K562 (cell line): ENCODE data around the gene PGAP2. TPM values are rescaled to one million over a fixed set of nuclear protein-coding genes. Genes with fewer than 3 reads are reported as not detected.

Experiments used
- BDP1 ChIP-seq: IDR thresholded peaks from 3 replicates; pipeline ENCODE4 v1.6.1; 2011; ENCODE audit not compliant: insufficient read length, insufficient read depth
- CEBPB ChIP-seq: fragments of 450-650 bp; IDR thresholded peaks from 2 replicates; pipeline ENCODE4 v1.6.1; 2016; ENCODE audit warnings: missing genetic modification characterization, missing compliant biosample characterization
- CTBP1 ChIP-seq: fragments of 450-650 bp; IDR thresholded peaks from 2 replicates; pipeline ENCODE4 v1.6.1; 2016; ENCODE audit warnings: borderline replicate concordance
- HMGN3 ChIP-seq: IDR thresholded peaks from 2 replicates; pipeline ENCODE4 v1.6.1; 2011; ENCODE audit warnings: borderline replicate concordance, low read depth, mild to moderate bottlenecking, mixed read lengths, low read length; ENCODE audit not compliant: insufficient read length; ENCODE audit errors: extremely low read depth
- PBX2 ChIP-seq, 2 experiments: IDR thresholded peaks in 1 of 2; conservative IDR thresholded peaks in 1 of 2; 2 replicates each; pipeline ENCODE4 v1.6.1; 2016; ENCODE audit warnings: low read depth in 2 of 2, mild to moderate bottlenecking in 1 of 2, missing compliant biosample characterization in 1 of 2, missing genetic modification characterization in 1 of 2, moderate library complexity in 1 of 2
- PYGO2 ChIP-seq: fragments of 450-650 bp; IDR thresholded peaks from 2 replicates; pipeline ENCODE4 v1.6.1; 2016; ENCODE audit warnings: mild to moderate bottlenecking, missing genetic modification characterization, moderate library complexity, missing compliant biosample characterization
- SIN3A ChIP-seq, 2 experiments: fragments of 150-350 bp in 1 of 2; IDR thresholded peaks; 2 replicates each; pipeline ENCODE4 v1.6.1; 2011 to 2016; ENCODE audit warnings: borderline replicate concordance in 2 of 2, low read depth in 2 of 2, low read length in 2 of 2, mild to moderate bottlenecking in 2 of 2, moderate library complexity in 2 of 2; ENCODE audit not compliant: control insufficient read depth in 1 of 2
- TCF7L2 ChIP-seq: fragments of 150-350 bp; IDR thresholded peaks from 2 replicates; pipeline ENCODE4 v1.6.1; 2016; ENCODE audit warnings: low read depth, mild to moderate bottlenecking, low read length, moderate library complexity
- TOE1 ChIP-seq, 2 experiments: fragments of 450-650 bp in 1 of 2; sonication (generic) in 1 of 2; formaldehyde crosslinking in 1 of 2; IDR thresholded peaks; 2 replicates each; pipeline versions ENCODE4 v1.7.1 to v1.8.0; 2016 to 2022; ENCODE audit warnings: borderline replicate concordance in 2 of 2, mild to moderate bottlenecking in 2 of 2, antibody characterized with exemption in 1 of 2, inconsistent platforms in 1 of 2, low read depth in 1 of 2, missing genetic modification reagents in 1 of 2, moderate library complexity in 1 of 2
- TRIM24 ChIP-seq, 2 experiments: fragments of 450-650 bp; IDR thresholded peaks; 2 replicates each; pipeline ENCODE4 v1.6.1; 2016
- ZNF232 ChIP-seq: sonication (generic); formaldehyde crosslinking; IDR thresholded peaks from 2 replicates; pipeline ENCODE4 v1.8.0; 2022; ENCODE audit warnings: mild to moderate bottlenecking, missing genetic modification reagents
- ZNF282 ChIP-seq: sonication (generic); formaldehyde crosslinking; IDR thresholded peaks from 2 replicates; pipeline ENCODE4 v1.8.1; 2023; ENCODE audit warnings: missing genetic modification reagents
- ZNF3 ChIP-seq: fragments of 250-450 bp; sonication (Bioruptor Pico); IDR thresholded peaks from 2 replicates; pipeline ENCODE4 v1.5.0; 2021; ENCODE audit warnings: mild to moderate bottlenecking, moderate library complexity
- ZNF354B ChIP-seq: fragments of 250-450 bp; sonication (Bioruptor Pico); IDR thresholded peaks from 2 replicates; pipeline ENCODE4 v1.4.0; 2020
- ZNF696 ChIP-seq: fragments of 250-450 bp; sonication (Bioruptor Pico); conservative IDR thresholded peaks from 2 replicates; pipeline ENCODE4 v1.4.0; 2020; ENCODE audit warnings: mild to moderate bottlenecking, moderate library complexity
- ZNF79 ChIP-seq: fragments of 250-450 bp; sonication (Bioruptor Pico); IDR thresholded peaks from 2 replicates; pipeline ENCODE4 v1.4.0; 2020; ENCODE audit warnings: low read depth, mild to moderate bottlenecking, moderate library complexity
- polyA plus RNA-seq, 8 experiments: library from polyadenylated mRNA; depleted of rRNA in 4 of 8; stranded (reverse) in 5 of 8; unstranded in 3 of 8; fragments of >200 nt; fragmentation: Nextera tagmentation in 2 of 8; fragmentation: Illumina TruSeq in 1 of 8; extraction: Ambion mirVana in 2 of 8; extraction: Trizol in 1 of 8; gene quantifications; 2 replicates each; pipeline versions ENCODE4 v1.2.1 to v1.2.3, GENCODE V29; 2011 to 2014; ENCODE audit warnings: inconsistent platforms in 1 of 8, missing spikeins in 1 of 8
- total RNA-seq, 7 experiments: library from RNA; depleted of rRNA in 6 of 7; stranded (reverse); fragments of >200 nt in 6 of 7; fragmentation: Illumina TruSeq in 2 of 7; extraction: Trizol in 2 of 7; gene quantifications; 2 replicates each; pipeline versions ENCODE4 v1.2.1 to v1.2.3, GENCODE V29; 2011 to 2021; ENCODE audit warnings: low replicate concordance in 1 of 7
- TF ChIP-seq, protein P1 (sequence below), 2 experiments: fragments of 450-650 bp; IDR thresholded peaks; 2 replicates each; pipeline ENCODE4 v1.6.1; 2016
- TF ChIP-seq, protein P2 (sequence below): fragments of 250-450 bp; sonication (Bioruptor Pico); IDR thresholded peaks from 2 replicates; pipeline ENCODE4 v1.5.0; 2021; ENCODE audit warnings: mild to moderate bottlenecking, borderline replicate concordance
- TF ChIP-seq, protein P3 (sequence below), 3 experiments: IDR thresholded peaks in 2 of 3; conservative IDR thresholded peaks in 1 of 3; 2 replicates each; pipeline ENCODE4 v1.5.1; 2011 to 2012; ENCODE audit warnings: low read length in 3 of 3, mild to moderate bottlenecking in 3 of 3, control low read depth in 2 of 3, improper control_type of control experiment in 1 of 3, inconsistent platforms in 1 of 3, low read depth in 1 of 3, mixed read lengths in 1 of 3, moderate library complexity in 1 of 3; ENCODE audit not compliant: insufficient read depth in 2 of 3

Gene PGAP2
- total and polyA plus RNA-seq, 9 of the 15 experiments (the other 6 are each of a cell fraction or from before 2014, with no cell fraction given): 17.9 to 47.2 (median 33.7) TPM

DNA sequence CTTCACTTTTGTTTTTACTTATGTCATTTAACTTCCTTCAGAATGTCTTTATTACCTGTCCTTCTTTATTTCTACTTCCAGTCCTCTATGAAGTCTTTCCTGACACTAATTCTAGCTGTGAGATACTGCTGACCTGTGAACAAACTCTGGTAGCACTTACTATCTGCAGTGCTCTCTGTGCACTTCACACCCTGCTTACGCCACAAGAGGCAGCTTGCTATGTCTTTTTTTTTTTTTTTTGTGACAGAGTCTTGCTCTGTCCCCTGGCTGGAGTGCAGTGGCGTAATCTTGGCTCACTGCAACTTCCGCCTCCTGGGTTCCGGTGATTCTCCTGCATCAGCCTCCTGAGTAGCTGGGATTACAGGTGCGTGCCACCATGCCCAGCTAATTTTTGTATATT is 57.8 kb downstream of the PGAP2 start (continued):
- TF ChIP-seq TOE1 (IDR thresholded peaks at IDR 0.05; ENCODE audit: borderline replicate concordance) (peak; percentile 35; the same call in 1 of the 2 replicates), TOE1 (CRISPR knock-in tag; IDR thresholded peaks at IDR 0.05; ENCODE audit: borderline replicate concordance, low read depth) (no peak), HMGN3 (no peak), SIN3A (IDR thresholded peaks at IDR 0.05; ENCODE audit: borderline replicate concordance in 2 of 2, control insufficient read depth in 1 of 2, low read depth in 2 of 2, low read length in 2 of 2) (no peak), TRIM24 (IDR thresholded peaks at IDR 0.05) (0 out of 4 replicates have a peak, but pooled peaks of 1 of the 2 experiments have one; percentile 23), ZNF354B (CRISPR knock-in tag) (no peak), ZNF232 (CRISPR knock-in tag) (no peak), ZNF282 (no peak), ZNF79 (CRISPR knock-in tag) (no peak), TCF7L2 (no peak), PYGO2 (tag) (no peak), CTBP1 (no peak), BDP1 (no peak), ZNF696 (CRISPR knock-in tag) (no peak), CEBPB (tag) (peak; percentile 89), PBX2 (CRISPR knock-in tag; IDR thresholded peaks at IDR 0.05; ENCODE audit: low read depth) (no peak), PBX2 (tag; conservative IDR thresholded peaks at IDR 0.05; ENCODE audit: low read depth) (no peak), ZNF3 (CRISPR knock-in tag) (no peak)
- TF ChIP-seq, protein P1, sequence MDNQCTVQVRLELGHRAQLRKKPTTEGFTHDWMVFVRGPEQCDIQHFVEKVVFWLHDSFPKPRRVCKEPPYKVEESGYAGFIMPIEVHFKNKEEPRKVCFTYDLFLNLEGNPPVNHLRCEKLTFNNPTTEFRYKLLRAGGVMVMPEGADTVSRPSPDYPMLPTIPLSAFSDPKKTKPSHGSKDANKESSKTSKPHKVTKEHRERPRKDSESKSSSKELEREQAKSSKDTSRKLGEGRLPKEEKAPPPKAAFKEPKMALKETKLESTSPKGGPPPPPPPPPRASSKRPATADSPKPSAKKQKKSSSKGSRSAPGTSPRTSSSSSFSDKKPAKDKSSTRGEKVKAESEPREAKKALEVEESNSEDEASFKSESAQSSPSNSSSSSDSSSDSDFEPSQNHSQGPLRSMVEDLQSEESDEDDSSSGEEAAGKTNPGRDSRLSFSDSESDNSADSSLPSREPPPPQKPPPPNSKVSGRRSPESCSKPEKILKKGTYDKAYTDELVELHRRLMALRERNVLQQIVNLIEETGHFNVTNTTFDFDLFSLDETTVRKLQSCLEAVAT (IDR thresholded peaks at IDR 0.05): peak in 1 of 2 experiments; percentile 64; a peak in 1 of 4 replicates
- TF ChIP-seq, protein P2, sequence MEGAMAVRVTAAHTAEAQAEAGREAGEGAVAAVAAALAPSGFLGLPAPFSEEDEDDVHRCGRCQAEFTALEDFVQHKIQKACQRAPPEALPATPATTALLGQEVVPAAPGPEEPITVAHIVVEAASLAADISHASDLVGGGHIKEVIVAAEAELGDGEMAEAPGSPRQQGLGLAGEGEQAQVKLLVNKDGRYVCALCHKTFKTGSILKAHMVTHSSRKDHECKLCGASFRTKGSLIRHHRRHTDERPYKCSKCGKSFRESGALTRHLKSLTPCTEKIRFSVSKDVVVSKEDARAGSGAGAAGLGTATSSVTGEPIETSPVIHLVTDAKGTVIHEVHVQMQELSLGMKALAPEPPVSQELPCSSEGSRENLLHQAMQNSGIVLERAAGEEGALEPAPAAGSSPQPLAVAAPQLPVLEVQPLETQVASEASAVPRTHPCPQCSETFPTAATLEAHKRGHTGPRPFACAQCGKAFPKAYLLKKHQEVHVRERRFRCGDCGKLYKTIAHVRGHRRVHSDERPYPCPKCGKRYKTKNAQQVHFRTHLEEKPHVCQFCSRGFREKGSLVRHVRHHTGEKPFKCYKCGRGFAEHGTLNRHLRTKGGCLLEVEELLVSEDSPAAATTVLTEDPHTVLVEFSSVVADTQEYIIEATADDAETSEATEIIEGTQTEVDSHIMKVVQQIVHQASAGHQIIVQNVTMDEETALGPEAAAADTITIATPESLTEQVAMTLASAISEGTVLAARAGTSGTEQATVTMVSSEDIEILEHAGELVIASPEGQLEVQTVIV (CRISPR knock-in tag): no peak
- TF ChIP-seq, protein P3, sequence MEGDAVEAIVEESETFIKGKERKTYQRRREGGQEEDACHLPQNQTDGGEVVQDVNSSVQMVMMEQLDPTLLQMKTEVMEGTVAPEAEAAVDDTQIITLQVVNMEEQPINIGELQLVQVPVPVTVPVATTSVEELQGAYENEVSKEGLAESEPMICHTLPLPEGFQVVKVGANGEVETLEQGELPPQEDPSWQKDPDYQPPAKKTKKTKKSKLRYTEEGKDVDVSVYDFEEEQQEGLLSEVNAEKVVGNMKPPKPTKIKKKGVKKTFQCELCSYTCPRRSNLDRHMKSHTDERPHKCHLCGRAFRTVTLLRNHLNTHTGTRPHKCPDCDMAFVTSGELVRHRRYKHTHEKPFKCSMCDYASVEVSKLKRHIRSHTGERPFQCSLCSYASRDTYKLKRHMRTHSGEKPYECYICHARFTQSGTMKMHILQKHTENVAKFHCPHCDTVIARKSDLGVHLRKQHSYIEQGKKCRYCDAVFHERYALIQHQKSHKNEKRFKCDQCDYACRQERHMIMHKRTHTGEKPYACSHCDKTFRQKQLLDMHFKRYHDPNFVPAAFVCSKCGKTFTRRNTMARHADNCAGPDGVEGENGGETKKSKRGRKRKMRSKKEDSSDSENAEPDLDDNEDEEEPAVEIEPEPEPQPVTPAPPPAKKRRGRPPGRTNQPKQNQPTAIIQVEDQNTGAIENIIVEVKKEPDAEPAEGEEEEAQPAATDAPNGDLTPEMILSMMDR (IDR thresholded peaks at IDR 0.05 in 2 of 3, conservative IDR thresholded peaks at IDR 0.05 in 1 of 3; ENCODE audit: insufficient read depth in 2 of 3, low read depth in 1 of 3, low read length in 3 of 3): peak; percentile 25 to 38 (median 30); a peak in 3 of 6 replicates
